Stomach (tissue), 9 donors: ENCODE measurements around the gene SLC10A2. TPM values are rescaled to one million over a fixed set of nuclear protein-coding genes. Genes with fewer than 3 reads are reported as not detected.

Experiments used
- DNase-seq, 2 donors: peaks; one replicate each; pipeline versions ENCODE4 v3.0.0 to v3.0.0-alpha.2; 2013 to 2019
- H3K27ac ChIP-seq, 5 donors: fragments of 200-600 bp in 4 of 5; sonication (generic) in 4 of 5; one replicate each; pipeline ENCODE4 v1.5.1; 2013 to 2019; ENCODE audit warnings: mild to moderate bottlenecking in 1 of 5, moderate library complexity in 1 of 5
- H3K27me3 ChIP-seq, 3 donors: fragments of 200-600 bp; sonication (generic); one replicate each; pipeline ENCODE4 v1.5.1; 2017 to 2019; ENCODE audit warnings: mixed run types in 1 of 3
- H3K36me3 ChIP-seq, 4 donors: fragments of 200-600 bp; sonication (generic); 1 replicate in 3 of 4; 2 replicates in 1 of 4; pipeline ENCODE4 v1.5.1; 2016 to 2019
- H3K4me1 ChIP-seq, 4 donors: fragments of 200-600 bp; sonication (generic); one replicate each; pipeline ENCODE4 v1.5.1; 2016 to 2019
- H3K4me3 ChIP-seq, 4 donors: fragments of 200-600 bp; sonication (generic) in 3 of 4; one replicate each; pipeline ENCODE4 v1.5.1; 2016 to 2019; ENCODE audit warnings: mild to moderate bottlenecking in 1 of 4
- H3K9me3 ChIP-seq, 4 donors: fragments of 200-600 bp; sonication (generic); one replicate each; pipeline ENCODE4 v1.5.1; 2016 to 2019
- CTCF ChIP-seq, 7 experiments: fragments of 450-650 bp in 4 of 7; fragments of 200-600 bp in 3 of 7; sonication (generic) in 3 of 7; IDR thresholded peaks; one replicate each; pipeline ENCODE4 v1.5.1; 2016 to 2019; ENCODE audit warnings: antibody characterized with exemption in 7 of 7, control low read depth in 2 of 7, mild to moderate bottlenecking in 1 of 7
- EP300 ChIP-seq: sonication (generic); formaldehyde crosslinking; IDR thresholded peaks from one replicate; pipeline ENCODE4 v1.6.1; 2017; ENCODE audit warnings: antibody characterized with exemption
- POLR2A ChIP-seq, 4 donors: fragments of 450-650 bp; IDR thresholded peaks; one replicate each; pipeline ENCODE4 v1.6.1; 2016; ENCODE audit warnings: antibody characterized with exemption in 4 of 4, control low read depth in 2 of 4, mild to moderate bottlenecking in 1 of 4, moderate library complexity in 1 of 4
- POLR2AphosphoS5 ChIP-seq, 3 donors: sonication (generic); formaldehyde crosslinking; IDR thresholded peaks; one replicate each; pipeline ENCODE4 v1.6.1; 2016; ENCODE audit warnings: antibody characterized with exemption in 3 of 3
- WGBS, 5 donors: extraction: QIAGEN DNeasy Blood & Tissue Kit in 3 of 5; methylation state at CpG; one replicate each; pipeline versions ENCODE4 v1.1.5 to v1.1.7; 2013 to 2018; 5-methylcytosine and 5-hydroxymethylcytosine counted together
- intact Hi-C: fragments of 100-400 bp; cut with DNase I; formaldehyde crosslinking; loops from one replicate; pipeline ENCODE4 v1.15.1; 2023; ENCODE audit warnings: low total_unique reads
- polyA plus RNA-seq, 3 donors: library from polyadenylated mRNA; stranded (reverse); fragments of 200-250 nt; gene quantifications; one replicate each; pipeline ENCODE4 v1.2.3, GENCODE V29; 2013
- total RNA-seq, 5 donors: library from RNA; depleted of rRNA; stranded (reverse); fragments of >200 nt; gene quantifications; one replicate each; pipeline versions ENCODE4 v1.1.0 to v1.2.3, GENCODE V29; 2014 to 2016
- donor health status: healthy with polysubstance abuse.
- donor health status: Bipolar disorder and iron deficiency.
- donor health status: healthy.

Gene SLC10A2
- total and polyA plus RNA-seq, 8 donors = not detected

GRCh38 chr13:103006641-103007426, 59.4 kb downstream of the SLC10A2 start:
- WGBS, 5 donors = 63 to 86% (median 82%) methylated on average over 11 of the region's 11 CpGs
- H3K27me3 ChIP-seq = no peaks in the 10 kb centered on the region
- H3K27ac ChIP-seq = no peak overlapping the region
- H3K36me3 ChIP-seq = no peaks in the 10 kb centered on the region
- no peak overlapping the region for H3K4me3 ChIP-seq
- no peaks in the 10 kb centered on the region for H3K4me1 ChIP-seq
- no peak for TF ChIP-seq POLR2AphosphoS5 (IDR thresholded peaks at IDR 0.05)
- no peak for TF ChIP-seq POLR2A (IDR thresholded peaks at IDR 0.05)
- no peak for TF ChIP-seq EP300
- TF ChIP-seq CTCF (IDR thresholded peaks at IDR 0.05) = no peak
- peak in 1 of 2 donors; percentile 43 for DNase-seq
- intact Hi-C loops = no loop called here
- no peaks in the 10 kb centered on the region for H3K9me3 ChIP-seq

GRCh38 chr13:103004661-103005345, 61.4 kb downstream of the SLC10A2 start:
- no peaks in the 10 kb centered on the region for H3K27me3 ChIP-seq
- no peak overlapping the region for H3K27ac ChIP-seq
- H3K36me3 ChIP-seq = no peaks in the 10 kb centered on the region
- no peaks in the 10 kb centered on the region for H3K9me3 ChIP-seq
- no peaks in the 10 kb centered on the region for H3K4me1 ChIP-seq
- H3K4me3 ChIP-seq = no peak overlapping the region
- intact Hi-C loops = no loop called here
- TF ChIP-seq CTCF (IDR thresholded peaks at IDR 0.05) (no peak), POLR2A (IDR thresholded peaks at IDR 0.05) (no peak), POLR2AphosphoS5 (IDR thresholded peaks at IDR 0.05) (no peak), EP300 (no peak)
- WGBS, 5 donors = 60 to 70% (median 67%) methylated on average over 4 of the region's 4 CpGs
- DNase-seq = peak in 1 of 2 donors; percentile 18

DNA sequence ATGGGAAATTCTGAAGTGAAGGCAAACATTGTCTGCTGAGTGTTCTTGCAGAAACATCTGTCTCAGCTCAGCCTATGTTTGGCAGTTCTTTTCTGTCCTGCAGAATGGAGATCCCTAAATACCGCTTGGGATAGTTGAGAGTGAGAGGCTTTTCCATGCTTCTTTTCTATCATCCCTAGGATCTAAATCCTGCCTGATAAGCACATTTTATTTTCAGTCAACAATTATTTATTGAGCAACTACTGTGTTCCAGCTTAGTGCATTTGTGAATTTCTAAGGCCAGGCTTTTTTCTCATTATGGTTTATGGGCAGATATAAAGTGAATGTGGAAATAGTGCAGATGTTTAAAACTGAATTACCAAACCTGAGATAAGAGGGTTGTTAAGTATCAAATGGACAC, 62.6 kb downstream of the SLC10A2 start:
- no peaks in the 10 kb centered on the region for H3K9me3 ChIP-seq
- no peaks in the 10 kb centered on the region for H3K4me1 ChIP-seq
- intact Hi-C loops = no loop called here
- DNase-seq = peak in 1 of 2 donors; percentile 41
- H3K4me3 ChIP-seq = no peak overlapping the region
- H3K36me3 ChIP-seq = no peaks in the 10 kb centered on the region
- no peak overlapping the region for H3K27ac ChIP-seq
- TF ChIP-seq POLR2A (IDR thresholded peaks at IDR 0.05) = no peak
- TF ChIP-seq CTCF (IDR thresholded peaks at IDR 0.05) = no peak
- TF ChIP-seq EP300 = no peak
- TF ChIP-seq POLR2AphosphoS5 (IDR thresholded peaks at IDR 0.05) = no peak
- WGBS, 5 donors = 35 to 76% (median 45%) methylated on average over 1 of the region's 1 CpG
- no peaks in the 10 kb centered on the region for H3K27me3 ChIP-seq

DNA sequence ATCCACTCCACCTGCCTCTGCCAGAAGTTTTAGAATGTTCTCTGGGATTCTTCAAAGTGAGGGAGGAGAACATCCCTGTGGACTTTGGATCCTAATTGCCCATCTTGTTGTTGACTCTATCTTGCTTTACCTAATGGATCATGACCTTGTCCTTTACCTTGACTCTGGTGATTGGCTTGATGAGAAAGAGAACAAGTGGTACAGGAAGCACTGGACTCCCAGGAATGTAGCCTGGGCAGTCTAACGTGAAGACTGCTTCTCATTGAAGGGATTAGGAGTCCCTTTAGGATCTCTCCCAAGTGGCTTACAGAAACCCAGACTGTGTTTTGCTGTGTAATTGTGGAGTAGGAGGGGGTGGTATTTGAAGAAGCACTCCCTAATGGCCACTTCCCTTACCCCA, 63.9 kb downstream of the SLC10A2 start:
- Histone ChIP-seq H3K4me1 (no peaks in the 10 kb centered on the region), H3K36me3 (no peaks in the 10 kb centered on the region), H3K4me3 (no peak overlapping the region), H3K27ac (no peak overlapping the region), H3K9me3 (no peaks in the 10 kb centered on the region), H3K27me3 (no peaks in the 10 kb centered on the region)
- TF ChIP-seq POLR2A (IDR thresholded peaks at IDR 0.05) (no peak), CTCF (IDR thresholded peaks at IDR 0.05) (no peak), POLR2AphosphoS5 (IDR thresholded peaks at IDR 0.05) (no peak), EP300 (no peak)
- 13 to 63% (median 44%) methylated on average over 1 of the region's 1 CpG for WGBS, 5 donors
- intact Hi-C loops = no loop called here
- no peak for DNase-seq
